GM19025 (cell line): ENCODE data around the gene ITIH1.
"Not testable (repeated sequence)": the region's sequence is repeated elsewhere in the genome, so short reads cannot be mapped to it uniquely, and the experiment has no call there.

Source experiments
- ATAC-seq: cut with Tn5 transposase; IDR thresholded peaks from one replicate; pipeline ENCODE4 v1.9.1; 2021; ENCODE audit warnings: mild to moderate bottlenecking, low read depth, moderate library complexity; ENCODE audit not compliant: unreplicated experiment

The ITIH1 gene

DNA sequence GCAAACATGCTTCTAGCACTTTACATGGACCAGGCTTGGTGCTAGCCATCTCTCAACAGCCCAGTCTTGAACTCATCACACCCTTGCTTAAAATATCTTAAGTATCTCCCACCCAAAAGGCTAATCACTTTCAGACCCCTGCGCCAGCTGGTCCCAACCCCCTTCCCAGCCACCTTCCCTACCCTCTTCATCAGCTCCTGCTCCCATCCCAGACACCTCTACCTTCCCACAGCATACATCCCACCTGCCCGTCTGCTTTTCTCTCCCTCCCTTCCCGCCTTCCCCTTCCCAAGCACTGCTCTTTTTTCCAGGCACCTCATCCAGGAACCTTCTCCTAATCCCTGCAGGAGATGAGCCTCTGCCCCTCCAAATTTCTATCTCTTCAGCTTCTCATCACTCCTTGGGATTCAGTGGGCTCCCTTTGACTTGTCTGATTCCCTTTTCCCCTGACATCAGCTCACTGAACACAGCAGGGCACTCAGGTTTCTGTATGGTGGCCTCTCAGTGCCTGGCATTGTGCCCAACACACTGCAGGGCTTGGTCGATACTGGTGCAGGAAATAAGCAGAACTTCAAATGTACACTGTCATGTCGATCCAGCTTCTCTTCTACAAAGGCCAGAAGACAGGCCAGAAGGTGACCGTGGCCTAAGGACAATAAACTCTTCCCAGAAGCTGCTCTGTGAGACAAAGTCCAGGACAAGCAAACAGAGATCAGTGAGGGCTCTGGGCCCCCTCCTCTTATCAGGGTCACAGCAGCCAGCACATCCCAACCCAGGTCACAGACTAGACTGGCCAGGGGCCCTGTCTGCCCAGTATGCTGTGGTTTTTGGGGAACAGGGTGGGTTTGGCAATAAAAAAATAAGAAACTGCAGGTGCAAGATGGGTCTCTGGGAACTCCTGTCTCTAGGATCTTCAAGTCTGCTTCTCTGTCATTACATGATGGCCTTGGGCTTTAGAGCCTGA, 2.2 kb upstream of the ITIH1 start:
- ATAC-seq, result no peak

DNA sequence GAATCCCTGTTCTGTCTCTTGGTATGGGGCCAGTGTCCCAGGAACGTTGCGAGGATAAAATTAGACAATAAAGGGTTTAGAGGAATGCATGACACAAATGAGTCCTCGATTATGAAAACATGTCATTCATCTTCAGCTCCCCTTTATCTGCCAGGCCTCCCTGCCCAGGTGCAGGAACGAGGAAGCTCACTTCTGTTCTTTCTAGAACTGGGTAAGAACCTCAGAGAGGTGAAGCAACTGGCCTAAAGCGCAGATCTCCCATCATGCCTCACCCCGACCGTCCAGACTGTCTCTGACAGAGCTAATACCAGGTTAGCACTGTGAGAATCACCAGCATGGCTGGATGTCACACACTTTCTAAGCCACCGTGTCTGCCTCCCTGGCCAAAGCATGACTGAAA, 1.5 kb upstream of the ITIH1 start:
- ATAC-seq, result no peak

DNA sequence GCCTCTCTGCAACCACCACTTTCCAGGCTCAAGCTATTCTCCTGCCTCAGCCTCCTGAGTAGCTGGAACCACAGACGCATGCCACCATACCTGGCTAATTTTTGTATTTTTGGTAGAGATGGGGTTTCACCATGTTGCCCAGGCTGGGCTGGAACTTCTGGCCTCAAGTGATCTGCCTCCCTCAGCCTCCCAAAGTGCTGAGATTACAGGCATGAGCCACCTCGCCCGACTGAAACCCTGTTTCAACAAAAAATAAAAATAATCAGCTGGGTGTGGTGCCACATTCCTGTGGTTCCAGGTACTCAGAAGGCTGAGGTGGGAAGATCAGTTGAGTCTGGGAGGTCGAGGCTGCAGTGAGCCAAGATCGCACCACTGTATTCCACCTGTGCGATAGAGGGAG, 913 bp upstream of the ITIH1 start:
- ATAC-seq, result not testable (repeated sequence)

DNA sequence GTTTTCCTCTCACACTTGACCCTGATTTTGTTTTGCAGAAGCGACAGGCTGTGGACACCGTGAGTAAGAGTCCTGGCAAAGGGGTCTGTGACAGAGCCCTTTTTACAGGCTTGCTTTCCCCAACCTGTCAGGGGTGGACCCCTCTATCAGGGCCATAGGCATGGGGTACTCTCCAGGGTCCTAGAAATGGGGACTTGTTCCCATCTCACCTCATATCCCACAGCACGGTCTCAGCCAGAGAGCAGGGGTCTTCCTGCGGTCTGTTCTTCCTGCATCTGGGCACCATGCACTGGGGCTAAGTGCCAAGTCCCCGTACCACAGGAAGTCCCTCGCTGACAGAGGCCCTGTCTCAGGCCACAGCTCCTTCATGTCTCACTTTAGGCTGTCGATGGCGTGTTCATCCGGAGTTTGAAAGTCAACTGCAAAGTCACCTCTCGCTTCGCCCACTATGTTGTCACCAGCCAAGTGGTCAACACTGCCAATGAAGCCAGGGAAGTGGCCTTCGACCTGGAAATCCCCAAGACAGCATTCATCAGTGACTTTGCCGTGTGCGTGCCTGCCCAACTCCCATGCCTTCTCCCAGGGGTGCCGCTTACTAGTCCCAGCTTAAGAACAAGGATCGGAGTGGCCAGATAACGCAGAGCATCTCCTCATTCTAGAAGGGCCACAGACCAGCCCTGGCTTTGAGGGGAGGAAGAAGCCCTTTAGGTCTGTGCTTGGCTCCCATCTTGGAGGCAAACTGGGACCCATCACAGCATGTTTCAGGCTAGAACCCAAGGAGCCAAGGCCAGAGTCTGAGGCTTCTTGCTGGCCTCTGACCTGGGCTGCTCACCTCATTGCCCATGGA, 783 bp downstream of the ITIH1 start:
- no peak for ATAC-seq

DNA sequence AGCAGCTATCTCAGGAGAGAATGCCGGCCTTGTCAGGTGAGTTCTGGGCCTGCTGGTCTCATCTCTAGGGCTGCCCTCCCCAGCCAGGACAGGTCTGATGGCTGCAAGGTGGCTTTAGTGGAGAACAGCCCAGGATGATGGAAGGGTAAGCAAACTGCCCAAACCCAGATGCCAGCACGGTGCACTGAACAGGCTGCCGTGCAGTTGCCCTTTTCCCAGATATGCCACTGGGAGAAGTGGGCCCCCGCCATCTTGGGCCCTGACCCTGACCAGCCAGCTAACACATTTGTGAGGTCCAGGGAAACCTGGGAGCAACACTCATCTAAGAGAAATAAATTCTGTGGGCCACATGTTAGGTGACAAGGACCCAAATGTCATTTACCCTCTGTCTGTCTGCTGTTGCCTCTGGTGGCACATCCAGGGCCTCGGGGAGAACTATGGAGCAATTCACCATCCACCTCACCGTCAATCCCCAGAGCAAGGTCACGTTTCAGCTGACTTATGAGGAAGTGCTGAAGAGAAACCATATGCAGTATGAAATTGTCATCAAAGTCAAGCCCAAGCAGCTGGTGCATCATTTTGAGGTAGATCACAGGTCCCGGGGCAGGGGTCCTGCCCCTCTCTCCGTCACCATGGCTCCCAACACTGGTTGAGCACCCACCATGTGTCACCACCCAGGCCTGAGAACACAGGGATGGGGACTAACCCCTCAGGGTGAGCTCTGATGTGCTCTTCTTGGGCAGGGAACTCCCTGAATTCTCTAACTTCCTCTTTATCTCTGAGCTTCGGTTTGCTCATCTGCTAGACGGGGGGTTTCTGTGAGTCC, 1.8 kb downstream of the ITIH1 start:
- peak; percentile 69 for ATAC-seq

DNA sequence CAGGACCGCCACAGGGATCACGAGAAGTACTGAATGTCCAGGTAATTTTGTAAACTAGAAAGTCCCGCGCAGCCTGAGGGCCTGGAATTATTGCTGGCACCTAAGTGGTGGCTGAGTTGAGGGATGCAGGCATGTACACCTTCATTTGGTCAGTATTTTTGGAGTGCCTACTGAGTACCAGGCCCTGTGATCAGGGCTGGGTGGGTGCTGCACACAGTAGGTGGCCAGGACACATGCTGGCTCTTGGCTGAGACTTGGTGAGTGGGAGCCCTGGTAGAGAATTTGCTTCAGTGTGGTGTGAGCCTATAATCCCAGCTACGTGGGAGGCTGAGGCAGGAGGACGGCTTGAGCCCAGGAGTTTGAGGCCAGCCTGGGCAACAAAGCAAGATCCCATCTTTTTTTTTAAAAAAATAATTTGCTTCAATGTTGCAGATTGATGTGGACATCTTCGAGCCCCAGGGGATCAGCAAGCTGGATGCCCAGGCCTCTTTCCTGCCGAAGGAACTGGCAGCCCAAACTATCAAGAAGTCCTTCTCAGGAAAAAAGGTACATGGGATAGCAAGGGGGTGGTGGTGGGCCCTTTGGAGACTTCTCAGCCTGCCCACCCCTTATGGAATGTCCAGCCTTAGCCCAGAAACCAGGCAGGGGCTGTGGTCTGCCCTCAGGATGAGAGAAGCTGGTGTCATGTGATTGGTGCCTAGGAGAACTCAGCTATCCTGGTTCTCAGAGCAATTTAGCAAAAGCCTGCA, 2.6 kb downstream of the ITIH1 start:
- no peak for ATAC-seq

DNA sequence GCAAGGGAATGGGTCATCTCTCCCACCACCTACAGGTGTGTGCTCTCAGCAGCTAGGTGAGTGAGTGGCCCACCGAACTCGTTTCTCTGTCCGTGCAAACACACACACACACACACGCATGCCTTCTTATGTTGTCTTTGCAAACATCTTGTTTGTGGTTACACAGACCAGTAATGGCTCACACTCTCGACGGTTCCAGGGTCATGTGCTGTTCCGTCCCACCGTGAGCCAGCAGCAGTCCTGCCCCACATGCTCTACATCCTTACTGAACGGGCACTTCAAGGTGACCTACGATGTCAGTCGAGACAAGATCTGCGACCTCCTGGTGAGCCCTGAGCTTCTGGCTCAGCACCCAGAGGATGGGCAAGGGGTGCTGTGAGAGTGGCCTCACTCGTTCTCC, 4.3 kb downstream of the ITIH1 start:
- no peak for ATAC-seq

DNA sequence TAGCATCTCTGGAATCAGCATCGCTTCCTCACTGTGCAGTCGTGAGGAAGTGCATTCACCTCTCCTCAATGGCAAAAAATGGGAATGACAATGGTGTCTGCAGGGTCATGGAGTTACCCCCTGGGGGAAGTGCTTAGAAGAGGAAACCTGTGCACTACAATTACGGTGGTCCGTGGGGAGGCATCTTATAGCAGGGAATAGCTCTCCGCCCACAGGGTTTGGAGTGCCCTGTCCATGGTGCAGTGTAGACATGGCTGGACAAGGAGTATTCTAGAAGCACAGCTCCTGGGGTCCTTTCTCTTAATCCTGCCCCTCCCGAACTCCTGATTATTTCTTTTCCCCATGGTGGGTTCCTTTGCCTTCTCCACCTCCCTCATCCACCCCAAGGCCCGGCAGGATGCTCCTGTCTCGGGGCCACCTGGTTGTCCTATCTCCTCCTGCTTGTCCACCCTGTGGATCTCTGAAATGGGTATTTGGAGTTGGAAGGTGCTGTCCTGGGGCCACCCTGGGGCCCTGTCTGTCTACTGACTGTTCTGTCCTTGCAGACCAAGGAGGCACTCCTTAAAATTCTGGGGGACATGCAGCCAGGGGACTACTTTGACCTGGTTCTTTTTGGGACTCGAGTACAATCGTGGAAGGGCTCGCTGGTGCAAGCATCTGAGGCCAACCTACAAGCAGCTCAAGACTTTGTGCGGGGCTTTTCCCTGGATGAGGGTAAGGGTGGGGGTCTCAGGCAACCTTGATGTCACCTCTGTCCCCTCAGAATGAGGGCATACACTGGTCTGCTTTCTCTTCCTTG, 5.2 kb downstream of the ITIH1 start:
- ATAC-seq, result no peak

DNA sequence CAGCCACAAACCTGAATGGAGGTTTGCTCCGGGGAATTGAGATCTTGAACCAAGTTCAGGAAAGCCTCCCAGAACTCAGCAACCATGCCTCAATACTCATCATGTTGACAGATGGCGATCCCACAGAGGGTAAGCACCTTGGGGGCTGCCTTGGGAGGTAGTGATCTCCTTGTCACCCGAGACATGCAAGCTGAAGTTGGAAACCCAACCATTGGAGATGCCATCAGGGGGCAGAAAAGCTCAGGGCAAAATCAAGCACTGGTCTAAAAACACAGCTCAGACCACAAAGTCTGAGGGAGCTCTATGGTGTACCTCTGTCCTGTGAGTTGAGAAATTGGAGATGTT, 5.8 kb downstream of the ITIH1 start:
- no peak for ATAC-seq

DNA sequence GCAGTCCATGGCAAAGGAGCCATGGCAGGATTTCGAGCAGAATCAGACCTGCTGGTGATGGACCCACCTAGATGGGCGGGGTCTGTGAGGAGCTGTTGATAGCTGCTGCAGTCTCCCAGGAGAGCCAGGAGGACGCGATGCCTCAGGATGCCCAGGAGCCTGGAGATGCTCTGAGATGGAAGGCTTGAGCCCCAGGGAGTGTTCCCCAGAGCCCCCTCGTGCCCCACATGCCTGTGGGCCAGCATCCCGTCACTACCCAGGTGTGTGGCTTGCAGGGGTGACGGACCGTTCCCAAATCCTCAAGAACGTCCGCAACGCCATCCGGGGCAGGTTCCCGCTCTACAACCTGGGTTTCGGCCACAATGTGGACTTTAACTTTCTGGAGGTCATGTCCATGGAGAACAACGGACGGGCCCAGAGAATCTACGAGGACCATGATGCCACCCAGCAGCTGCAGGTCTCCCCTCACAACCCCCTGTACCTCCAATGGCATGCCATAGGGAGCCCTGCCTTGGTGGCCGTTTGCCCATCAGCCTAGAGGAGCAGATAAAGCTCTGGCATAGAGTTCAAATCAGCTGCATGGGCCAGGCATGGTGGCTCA, 6.7 kb downstream of the ITIH1 start:
- no peak for ATAC-seq

DNA sequence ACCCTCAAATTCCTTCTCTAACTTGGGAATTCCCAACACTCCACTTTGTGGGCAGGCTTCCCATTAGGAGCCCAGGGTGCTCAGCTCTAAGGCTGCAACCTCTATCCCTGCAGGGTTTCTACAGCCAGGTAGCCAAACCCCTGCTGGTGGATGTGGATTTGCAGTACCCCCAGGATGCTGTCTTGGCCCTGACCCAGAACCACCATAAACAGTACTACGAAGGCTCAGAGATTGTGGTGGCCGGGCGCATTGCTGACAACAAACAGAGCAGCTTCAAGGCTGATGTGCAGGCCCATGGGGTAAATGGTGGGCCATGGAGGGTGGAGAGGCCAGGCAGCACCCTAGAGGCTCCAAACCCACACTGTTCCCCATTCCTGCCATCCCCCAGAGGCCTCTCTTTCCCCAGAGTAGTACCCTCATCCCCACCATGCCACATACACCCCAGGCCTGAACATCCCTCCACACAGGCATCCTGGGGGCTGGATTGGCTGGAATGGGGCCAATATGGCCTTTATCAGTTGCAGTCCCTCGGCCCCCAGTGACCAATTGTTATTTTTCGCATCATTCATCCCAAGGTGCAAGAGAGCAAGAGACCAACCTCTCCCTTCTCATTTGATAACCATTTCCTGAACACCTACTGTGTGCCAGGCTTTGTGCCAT, 7.7 kb downstream of the ITIH1 start:
- ATAC-seq, result no peak

DNA sequence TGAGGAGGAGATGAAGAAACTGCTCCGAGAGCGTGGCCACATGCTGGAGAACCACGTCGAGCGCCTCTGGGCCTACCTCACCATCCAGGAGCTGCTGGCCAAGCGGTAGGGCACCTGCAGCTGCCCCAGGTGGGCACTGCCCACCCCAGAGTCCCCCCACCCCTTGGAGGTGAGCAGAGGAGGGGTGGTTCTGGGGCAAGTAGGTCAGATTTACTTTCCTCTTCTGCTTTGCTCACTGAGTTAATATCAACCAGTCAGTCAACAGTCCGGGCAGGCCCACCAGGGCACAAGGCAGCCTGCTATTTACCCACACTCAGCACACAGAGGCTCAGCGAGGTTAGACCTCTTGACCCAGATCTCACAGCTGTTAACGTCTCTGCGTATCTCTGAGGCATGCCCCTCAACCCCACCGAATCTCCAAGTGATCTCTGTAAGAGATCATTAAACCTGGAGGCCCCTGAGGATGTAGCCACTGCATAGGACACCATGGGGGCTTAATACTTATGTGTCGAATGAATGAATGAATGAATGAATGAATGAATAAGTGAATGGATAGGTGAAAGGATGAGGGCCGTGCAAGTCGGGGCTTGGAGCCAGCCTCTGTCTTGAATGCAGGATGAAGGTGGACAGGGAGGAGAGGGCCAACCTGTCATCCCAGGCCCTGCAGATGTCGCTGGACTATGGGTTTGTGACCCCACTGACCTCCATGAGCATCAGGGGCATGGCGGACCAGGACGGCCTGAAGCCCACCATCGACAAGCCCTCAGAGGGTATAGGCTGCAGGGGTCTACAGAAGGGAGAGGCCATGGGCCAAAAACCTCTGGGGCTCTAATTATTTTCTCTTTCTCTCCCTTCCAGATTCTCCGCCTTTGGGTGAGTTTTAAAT, 9.2 kb downstream of the ITIH1 start:
- no peak for ATAC-seq

DNA sequence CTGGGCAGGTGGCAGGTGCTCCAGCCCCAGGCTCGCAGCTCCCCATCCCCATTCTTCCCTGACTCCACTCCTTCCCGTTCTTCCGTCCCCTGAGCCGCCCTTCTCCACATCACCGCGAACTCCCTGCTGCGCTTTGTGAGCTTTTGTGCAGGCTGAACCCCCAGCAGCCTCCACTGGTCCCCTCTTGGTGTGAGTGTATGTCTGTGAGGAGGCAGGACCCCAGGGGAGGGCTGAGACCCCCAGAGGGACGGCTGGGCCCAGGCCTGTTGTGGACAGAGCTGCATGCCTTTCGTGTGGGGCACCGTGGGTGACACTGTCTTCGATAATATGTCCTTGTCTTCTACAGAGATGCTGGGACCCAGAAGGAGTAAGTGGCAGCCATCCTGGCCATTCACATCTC, 9.8 kb downstream of the ITIH1 start:
- ATAC-seq, result no peak

DNA sequence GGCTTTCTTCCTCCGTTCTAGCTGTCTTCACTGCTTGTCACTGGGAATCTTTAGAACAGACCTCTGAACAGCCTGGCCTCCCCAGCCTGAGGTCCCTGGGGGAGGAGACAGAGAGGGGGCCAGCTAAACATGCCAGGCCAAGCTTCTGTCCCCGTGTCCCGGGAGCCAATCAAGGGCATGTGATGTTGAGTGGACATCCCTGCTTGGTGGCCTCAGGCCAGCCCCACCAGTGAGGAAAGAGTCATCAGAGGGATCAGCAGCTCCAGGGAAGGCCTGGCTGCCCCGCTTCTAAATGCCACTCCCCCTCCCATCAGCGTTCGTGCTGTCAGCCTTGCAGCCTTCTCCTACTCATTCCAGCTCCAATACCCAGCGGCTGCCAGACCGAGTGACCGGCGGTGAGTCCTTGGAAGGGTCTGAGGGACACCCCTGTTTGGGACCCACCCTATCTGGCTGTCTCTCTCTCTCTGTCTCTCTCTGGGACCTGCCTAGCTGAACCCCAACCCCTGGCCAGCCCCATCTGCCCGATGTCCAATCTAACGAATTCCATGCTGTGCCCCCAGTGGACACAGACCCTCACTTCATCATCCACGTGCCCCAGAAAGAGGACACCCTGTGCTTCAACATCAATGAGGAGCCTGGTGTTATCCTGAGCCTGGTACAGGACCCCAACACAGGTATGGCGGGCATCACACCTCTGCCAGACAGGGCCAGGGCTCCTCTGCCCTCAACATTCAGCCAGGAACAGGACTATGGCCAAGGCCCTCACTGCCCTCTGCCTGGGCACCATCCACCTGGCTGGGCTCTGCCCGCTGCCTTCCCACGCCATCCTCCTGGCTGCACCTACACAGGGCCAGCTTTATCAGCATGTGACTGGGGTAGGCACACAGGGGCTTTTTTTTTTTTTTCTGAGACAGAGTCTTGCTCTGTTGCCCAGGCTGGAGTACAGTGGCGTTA, 10.6 kb downstream of the ITIH1 start:
- no peak for ATAC-seq

DNA sequence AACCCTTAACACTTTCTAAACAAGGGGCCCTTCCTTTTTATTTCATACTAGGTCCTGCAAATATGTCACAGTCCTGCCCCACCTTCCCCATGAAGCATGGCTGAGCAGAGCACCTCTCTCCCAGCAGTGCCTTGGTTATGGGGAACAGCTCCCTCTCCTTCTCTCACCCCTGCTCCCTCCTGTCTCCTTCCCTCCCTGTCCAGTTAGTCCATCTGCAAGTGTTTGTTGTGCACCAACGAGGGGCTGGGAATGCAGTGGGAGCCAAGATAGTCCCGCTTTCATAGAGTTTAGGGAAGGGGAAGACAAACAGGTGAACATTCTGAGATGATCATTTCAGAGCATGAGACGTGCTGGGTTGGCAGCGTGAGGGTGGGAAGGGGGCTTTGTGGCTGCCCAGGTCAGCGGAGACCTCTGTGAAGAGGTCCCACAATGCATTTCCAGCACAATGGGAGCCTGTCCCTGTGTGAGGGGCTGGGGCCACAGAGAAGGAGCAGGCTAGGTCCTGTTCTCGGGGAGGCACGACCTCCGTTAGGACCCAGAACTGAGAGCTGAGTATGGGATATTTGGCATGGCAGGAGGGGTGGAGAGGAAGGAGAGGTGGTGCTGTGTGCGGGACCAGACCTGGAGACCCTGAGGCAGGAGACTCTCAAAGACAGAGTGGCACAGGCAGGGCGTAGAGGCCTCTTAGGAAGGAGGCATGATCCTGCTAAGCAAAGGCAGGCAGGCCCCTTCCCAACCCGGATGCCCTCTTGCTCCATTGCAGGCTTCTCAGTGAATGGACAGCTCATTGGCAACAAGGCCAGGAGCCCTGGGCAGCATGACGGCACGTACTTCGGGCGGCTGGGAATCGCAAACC, 11.7 kb downstream of the ITIH1 start:
- ATAC-seq, result no peak

DNA sequence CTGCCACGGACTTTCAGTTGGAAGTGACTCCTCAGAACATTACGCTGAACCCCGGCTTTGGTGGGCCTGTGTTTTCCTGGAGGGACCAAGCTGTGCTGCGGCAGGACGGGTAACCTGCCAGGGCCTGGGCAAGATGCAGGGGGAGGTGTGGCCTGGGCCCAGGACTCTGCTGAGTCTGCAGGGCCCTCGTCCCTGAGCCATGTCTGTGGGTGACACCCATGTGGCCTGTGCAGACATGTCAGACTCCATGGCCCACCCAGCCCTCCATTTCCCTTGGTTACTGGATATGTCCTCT, 12.3 kb downstream of the ITIH1 start:
- ATAC-seq, result no peak
